ENCODE results near the gene NBAS.
"Not testable (repeated sequence)": the region's sequence is repeated elsewhere in the genome, so short reads cannot be mapped to it uniquely, and the experiment has no call there.

The NBAS gene

DNA sequence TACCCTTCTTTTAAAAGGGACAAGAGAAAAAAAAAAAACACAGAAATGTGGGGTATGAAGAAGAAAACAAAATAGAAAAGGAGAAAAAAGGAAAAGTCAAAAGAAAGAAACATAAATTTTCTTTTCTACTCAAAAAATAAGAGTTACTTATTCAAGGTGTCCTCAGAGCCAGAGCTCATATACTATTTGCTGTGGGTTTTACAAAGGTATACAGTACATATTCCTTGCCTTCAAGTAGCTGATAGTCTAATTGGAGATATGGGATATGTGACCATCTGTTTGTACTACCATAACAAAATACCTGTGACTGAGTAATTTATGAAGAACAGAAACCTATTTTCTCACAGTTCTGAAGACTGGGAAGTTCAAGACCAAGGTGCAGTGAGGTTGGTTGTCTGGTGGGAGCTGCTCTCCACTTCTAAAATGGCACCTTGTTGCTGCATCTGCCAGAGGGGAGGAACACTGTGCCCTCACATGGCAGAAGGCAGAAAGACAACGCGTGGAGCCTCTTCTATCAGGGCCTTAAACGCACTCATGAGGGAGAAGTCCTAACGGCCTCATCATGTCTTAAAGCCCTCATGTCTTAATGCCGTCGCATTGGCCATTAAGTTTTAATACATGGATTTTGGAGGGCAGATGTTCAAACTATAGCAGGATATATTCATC, 33.9 kb downstream of the NBAS start:
- no peak for DNase-seq (ENCODE audit: low read depth)

DNA sequence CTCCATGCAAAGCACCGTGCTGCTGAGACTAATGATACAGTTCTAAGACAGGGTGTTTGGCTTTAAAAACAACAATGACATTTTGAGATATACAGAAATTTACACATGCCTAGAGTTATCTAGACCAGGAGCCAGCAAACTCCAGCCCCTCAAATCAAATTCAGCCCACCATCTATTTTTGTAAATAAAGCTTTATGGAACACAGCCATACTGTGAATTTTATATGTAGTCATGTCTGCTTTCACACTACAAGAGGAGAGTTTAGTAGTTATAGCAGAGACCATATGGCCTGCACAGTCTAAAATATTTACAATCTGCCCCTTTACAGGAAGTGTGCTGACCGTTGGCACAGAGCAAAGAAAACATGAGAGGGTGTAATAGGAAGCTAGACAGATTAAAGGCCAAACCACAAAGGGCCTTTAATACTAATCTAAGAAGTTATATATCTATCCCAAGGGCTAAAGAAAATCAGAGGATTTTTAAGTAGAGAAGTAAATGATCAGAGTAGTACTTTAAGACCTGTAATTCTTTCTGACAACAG, 39.4 kb downstream of the NBAS start:
- DNase-seq (ENCODE audit: low read depth): no peak

DNA sequence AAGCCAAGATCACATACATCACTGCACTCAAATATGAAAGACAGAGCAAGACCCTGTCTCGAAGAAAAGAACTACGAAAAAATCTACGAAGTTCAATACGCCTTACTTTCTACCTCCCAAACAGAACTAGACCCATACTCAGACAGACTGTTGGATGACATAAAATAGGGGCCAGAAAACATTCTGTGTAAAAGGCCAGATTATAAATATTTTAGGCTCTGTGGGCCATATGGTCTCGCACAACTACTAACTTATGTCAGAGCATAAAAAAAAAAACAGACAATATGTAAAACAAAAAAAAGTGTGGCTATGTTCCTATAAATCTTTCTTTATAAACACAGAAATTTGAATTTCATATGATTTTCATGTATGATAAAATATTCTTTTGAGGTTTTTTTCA, 40.8 kb downstream of the NBAS start:
- no peak for DNase-seq (ENCODE audit: low read depth)

DNA sequence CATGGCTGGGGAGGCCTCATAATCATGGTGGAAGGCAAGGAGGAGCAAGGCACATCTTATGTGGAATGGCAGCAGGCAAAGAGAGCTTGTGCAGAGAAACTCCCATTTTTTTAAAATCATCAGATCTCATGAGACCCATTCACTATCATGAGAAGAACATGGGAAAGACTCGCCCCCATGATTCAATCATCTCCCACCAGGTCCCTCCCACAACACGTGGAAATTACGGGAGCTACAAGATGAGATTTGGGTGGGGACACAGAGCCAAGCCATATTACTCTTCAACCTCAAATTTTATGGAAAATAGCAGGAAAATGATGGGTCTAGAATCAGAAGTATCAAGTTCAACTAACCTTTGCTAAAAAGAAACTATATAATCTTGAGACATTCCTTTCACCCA, 42.4 kb downstream of the NBAS start:
- DNase-seq (ENCODE audit: low read depth): not testable (repeated sequence)

DNA sequence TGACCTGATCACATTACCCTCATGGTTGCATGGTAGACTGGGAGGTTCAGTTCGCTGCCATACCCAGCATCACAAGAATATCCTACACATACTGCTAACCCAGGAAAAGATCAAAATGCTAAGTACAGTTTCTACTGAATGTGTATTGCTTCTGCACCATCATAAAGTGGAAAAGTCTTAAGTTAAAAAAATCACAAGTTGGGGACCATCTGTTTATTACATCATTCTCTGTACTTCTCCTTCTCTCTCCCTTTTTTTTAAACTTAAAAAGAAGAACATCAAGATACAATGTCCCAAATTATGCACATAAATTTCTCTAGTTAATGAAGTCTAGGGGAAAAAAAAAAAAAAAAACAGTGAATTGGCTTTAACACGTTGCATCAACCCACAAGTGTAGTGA, 43.3 kb downstream of the NBAS start:
- DNase-seq (ENCODE audit: low read depth): no peak

DNA sequence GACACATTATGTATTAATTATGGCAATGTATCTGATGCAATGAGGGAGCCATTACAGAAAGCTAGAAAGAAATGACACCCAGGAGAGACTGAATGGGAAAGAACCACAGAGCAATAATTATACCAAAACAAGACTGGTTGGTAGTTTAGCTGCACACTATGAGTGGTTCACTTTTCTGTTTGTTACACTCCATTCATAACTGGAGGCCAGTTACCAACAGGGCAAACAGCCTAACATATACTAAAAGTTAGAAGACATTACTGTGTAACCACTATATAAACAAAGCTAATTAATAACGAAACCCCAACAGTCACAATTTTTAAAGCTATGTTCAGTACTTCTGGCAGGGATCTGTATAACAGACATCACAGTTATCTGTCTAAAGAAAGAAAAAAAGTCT, 49.4 kb downstream of the NBAS start:
- no peak for DNase-seq (ENCODE audit: low read depth)

DNA sequence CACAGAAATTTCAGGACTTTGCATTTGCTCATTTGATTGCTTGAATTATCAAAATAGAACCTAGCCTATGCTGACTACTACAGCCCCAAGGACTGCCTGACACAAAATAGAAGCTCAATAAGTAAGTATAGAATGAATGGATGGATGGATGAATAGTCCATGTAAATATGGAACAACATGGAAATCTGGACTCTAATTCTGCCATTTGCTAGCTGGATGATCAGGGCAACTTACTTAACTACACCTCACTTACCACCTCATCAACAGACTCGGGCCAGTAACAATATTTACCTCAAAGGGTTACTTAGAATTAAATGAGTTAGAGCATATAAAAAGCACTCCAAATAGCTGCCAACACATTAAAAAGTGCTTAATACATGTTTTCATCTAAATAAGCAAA, 50.6 kb downstream of the NBAS start:
- DNase-seq (ENCODE audit: low read depth): no peak

DNA sequence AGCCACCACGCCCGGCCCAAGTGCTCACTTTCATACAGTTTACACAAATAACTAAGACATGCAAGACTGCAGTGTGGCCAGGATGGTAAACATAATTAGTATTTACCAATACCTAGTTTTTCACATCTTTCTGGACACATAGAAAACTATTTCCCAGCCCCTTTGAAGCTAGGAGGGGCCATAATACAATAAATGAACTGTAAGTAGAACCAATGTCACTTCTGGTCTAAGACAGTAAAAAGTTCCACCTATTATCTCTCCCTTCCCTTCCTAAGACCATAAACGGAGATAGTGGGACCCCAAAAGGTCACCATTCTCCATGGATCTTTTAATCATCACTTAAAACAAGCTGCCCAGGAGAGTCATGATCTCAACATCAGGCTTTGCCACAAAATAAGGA, 51.0 kb downstream of the NBAS start:
- DNase-seq (ENCODE audit: low read depth): no peak

DNA sequence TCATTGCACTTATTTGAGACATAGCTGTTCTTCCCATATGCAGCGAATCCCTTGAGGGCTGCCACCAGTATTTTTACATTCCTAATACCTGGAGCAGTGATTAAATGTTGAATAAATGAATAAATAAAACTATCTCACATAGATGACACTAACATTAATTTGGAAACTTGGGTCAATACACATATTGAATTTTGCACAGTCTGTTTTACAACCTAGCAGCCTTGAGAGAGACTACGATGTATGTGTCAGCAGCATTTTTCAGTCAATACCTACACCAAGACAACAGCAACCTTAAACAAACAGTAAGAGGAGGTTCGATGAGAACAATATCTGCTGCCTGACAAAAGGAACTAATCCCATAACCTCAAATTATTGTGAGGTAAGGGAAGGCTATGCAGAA, 53.4 kb downstream of the NBAS start:
- no peak for DNase-seq (ENCODE audit: low read depth)

DNA sequence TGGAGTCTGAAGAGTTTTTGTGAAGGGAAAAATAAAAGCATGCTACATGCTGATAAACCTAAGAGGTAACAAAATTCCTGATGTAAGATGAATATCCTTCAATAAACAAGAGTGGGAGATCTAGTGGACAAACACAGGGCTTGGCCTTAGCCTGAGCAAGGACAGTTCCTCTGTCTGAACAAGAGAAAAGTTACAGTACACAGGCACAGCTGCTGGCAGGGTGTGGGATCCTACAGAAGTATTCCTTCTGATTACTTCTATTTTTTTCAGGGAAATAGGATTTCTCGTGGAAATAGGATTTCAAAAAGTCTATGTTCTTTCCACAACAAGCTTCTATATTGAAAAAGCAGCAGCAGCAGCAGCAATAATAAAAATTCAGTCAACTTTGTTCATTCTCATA, 54.1 kb downstream of the NBAS start:
- DNase-seq (ENCODE audit: low read depth): no peak

DNA sequence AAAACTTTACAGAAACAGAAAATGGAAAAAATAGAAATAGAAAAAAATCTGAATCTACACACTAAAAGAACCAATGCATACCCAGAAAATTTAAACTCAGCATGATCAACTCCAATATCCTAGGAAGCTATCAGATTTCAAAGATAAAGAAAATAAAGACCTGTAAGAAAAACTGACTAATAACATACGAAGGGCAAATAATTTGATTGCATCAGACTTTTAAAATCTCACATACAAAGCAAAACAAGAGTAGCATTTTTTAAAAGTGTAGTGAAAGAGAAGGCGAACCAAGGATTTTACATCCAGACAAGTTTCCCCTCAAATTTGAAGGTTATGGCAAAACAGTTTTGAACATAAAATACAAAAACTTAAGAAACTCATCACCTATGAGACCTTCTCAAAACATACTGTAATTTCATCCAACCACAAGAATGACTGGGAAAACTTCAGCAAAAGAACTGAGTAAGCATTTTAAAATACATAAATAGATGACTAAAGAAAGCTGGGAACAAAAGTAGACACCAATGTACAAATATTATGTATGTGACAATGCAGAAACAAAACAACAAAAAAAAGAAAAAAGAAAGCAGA, 54.8 kb downstream of the NBAS start:
- DNase-seq (ENCODE audit: low read depth): peak; percentile 9

DNA sequence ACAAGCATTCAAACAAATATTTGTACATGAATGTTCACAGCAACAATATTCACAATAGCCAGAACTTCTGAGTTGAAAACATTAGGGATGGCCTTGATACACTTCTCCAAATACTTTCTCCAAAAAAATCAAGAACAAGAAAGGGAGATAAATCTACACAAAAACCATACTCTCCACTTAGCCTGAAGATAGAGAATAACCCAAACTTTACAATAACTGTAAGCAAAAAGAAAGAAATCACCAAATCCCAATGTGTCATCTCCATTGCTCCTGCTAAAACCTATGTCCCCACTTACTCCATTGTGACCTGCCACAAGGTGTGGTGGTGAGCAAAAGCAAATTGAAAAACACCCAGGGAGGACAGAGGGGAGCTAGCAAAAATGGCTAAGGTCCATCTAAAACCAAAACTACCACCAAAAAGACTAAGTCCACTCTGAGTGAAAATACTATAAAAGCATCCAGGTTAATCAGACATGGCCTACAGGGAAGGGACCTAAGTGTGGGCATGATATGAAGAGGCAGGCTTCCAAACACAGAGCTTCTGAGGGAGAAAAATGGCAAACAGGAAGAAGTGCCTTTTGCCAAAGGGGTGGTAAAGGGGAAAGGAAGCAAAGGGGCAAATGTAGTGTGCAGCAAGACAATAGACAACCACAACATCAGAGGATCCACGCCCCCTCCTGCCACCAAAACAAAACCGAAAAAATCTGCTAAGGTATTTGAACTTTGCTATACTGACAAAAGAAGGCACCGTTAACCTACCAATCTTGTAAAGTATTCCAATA, 56.1 kb downstream of the NBAS start:
- no peak for DNase-seq (ENCODE audit: low read depth)

DNA sequence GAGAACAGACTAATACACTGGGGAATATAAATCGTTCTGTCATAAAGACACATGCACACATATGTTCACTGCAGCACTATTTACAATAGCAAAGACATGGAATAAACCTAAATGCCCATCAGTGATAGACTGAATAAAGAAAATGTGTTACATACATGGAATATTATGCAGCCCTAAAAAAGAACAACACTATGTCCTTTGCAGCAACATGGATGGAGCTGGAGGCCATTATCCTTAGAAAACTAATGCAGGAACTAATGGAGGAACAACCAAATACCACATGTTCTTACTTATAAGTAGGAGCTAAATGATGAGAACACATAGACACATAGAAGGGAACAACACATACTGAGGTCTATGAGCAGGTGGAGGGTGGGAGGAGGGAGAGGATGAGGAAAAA, 61.9 kb downstream of the NBAS start:
- not testable (repeated sequence) for DNase-seq (ENCODE audit: low read depth)

DNA sequence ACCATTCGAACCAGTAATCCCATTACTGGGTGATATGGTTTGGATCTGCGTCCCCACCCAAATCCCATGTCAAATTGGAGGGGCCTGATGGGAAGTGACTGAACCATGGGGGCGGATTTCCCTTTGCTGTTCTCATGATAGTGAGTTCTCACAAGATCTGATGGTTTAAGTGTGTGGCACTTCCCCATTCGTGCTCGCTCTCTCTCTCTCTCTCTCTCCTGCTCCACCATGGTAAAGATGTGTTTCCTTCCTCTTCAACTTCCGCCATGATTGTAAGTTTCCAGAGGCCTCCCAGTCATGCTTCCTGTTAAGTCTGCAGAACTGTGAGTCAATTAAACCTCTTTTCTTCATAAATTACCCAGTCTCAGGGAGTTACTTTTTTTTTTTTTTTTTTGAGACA, 62.6 kb downstream of the NBAS start:
- DNase-seq (ENCODE audit: low read depth): no peak

DNA sequence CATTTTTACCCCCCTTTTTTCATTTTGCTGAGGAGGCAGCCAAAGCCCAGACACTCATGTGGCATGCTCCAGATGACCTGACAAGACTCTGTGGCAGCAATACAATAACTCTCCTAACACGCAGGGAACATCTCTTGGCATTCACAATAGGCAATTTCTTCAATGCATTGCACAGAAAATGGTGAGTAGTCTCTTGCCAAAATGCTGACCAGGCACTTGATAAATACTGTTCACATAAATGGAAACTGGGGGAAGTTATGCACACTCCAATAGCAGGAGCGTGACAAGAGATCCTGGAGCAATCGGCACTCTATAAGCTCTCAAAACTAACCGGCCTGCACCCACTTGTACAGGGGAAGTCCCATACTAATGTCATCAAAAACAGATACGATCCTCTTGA, 66.3 kb downstream of the NBAS start:
- no peak for DNase-seq (ENCODE audit: low read depth)

DNA sequence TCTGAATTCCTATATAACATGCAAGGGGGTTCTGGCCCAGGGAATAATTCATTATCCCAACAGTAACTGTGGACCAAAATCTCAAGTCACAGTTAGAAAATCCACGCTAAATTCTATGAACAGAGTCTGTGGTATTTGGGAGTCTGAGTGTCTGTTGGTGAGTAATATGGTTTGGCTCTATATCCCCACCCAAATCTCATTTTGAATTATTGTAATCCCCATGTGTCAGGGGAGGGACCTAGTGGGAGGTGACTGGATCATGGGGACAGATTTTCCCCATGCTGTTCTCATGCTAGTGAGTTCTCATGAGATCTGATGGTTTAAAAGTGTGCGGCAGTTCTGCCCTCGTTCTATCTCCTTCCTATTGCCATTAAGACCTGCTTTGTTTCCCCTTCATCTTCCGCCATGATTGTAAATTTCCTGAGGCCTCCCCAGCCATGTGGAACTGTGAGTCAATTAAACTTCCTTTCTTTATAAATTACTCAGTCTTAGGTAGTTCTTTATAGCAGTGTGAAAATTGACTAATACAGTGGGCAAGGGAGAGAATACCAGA, 68.3 kb downstream of the NBAS start:
- DNase-seq (ENCODE audit: low read depth): no peak

DNA sequence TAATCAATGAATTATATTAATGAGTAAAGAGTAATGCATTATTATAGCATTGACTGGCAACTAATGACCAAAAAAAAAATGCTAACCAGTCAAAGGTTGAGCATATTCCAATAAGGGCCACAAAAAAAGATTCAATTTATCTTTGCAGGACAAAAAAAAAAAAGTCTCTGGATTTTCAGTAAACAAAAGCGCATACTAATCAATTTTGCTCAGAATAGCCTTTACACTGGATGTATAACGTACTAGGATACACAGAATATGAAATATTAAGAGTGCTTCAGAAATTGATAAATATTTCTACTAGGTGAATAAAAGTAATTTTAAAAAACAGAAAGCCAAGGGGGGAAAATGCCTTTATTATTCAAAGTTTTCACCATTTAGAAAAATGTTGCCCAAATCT, 74.4 kb downstream of the NBAS start:
- no peak for DNase-seq (ENCODE audit: low read depth)

DNA sequence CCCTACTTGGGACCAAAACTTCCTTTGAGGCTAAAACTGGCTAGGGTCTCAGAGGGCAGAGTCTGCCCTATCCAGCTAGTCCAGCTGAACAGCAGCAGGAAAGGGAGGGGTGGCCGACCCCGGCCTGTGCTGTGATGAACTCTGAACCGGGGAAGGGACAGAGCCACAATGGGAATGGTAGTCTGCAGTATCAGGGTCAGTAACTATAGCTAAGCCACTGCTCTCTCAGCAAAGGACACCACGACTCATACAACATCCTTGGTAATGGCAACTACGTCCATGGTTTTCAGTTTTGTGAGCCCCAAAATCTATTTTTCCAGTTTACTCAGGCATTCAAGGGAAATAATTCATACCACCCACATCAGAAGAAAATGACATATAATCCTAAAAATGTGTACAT, 75.2 kb downstream of the NBAS start:
- DNase-seq (ENCODE audit: low read depth): no peak

DNA sequence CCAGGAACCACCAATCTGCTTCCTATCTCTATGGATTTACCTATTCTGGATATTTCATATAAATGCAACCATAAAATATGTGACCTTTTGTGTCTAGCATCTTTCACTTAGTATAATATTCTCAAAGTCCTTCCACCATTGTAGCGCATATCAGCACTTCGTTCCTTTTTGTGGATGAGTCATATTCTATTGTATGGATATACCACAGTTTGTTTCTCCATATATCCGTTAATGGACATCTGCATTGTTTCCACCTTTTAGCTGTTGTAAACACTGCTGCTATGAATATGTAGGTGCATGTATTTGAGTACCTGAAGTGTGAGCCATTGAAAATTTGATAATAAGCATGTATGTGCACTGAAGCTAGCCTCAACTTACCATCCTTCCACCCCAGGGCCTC, 80.1 kb downstream of the NBAS start:
- DNase-seq (ENCODE audit: low read depth): no peak

DNA sequence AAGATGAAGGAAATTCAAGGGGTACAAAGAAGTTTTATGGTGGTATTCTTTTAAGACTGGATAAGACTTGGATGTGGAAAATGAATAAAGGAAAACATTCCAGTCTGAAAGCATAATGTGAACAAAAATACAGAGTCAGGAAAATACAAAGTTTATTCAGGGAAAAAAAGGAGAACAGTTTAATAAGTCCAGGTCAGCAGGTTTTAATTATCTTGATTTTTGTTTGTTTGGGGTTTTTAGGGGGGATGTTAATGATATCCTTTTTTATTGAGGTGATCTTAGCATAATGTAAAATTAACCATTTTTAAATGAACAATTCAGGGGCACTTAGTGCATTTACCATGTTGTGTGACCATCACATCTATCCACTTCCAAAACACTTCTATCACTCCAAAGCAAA, 80.6 kb downstream of the NBAS start:
- no peak for DNase-seq (ENCODE audit: low read depth)

DNA sequence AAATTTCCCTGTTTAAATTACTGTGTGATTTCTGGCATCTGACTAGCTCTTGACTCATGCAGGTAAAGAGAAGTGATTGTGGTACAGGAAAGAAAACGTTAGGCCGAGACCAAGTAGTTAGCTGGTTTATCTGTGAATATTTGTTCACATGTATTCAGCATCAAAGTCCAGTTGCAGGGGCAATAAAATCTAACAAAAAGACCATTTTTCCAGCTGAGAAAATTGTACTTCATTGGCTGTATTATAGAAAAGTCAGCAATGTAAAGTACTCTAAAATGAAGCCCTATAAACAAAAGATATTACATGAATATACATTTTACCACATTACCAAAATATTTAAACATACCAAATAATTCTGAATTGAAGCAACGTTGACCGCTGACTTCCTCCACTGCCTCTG, 88.3 kb downstream of the NBAS start:
- no peak for DNase-seq (ENCODE audit: low read depth)

DNA sequence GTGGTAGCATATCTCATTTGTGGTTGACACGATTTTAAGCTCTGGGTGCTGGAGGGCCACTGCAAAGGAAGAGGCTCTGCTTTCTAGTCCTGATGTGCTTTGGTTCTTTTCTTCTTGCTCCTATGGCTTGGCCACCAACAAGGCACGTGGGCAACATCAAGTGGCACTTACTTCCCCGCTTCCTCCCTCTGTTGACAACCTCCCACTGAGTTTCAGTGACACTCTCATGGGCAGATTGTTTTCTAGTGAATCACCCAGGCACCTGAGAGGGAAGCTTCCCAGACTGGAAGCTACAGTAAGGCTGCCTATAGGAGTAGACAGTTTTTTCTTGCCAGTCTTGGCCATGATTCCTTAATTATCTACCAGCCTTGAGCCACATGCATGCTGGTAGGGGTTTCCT, 89.0 kb downstream of the NBAS start:
- no peak for DNase-seq (ENCODE audit: low read depth)

DNA sequence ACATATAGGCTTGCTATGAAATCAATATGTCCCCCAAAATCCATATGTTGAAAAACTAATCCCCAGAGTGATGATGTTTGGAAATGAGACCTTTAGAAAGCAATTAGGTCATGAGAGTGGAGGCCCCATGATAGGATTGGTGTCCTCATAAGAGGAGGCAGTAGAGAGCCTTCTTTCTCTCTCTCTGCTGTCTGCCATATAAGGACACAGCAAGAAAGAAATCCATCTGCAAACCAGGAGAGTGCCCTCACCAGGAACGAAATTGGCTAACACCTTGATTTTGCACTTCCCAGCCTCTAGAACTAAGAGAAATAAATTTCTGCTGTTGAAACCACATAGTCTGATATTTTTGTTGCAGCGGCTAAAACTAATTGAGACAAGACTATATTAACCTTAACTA, 89.5 kb downstream of the NBAS start:
- no peak for DNase-seq (ENCODE audit: low read depth)
